Left cardiac atrium (tissue), 4 donors: Measurements from ENCODE around the gene TNFRSF18. TPM values are rescaled to one million over a fixed set of nuclear protein-coding genes. Genes with fewer than 3 reads are reported as not detected.

Source experiments
- ATAC-seq, 2 donors: fragments of 200-7000 bp; cut with Tn5 transposase; one replicate each; pipeline ENCODE4 v1.9.1; 2020; ENCODE audit warnings: mild to moderate bottlenecking in 2 of 2, moderate library complexity in 2 of 2
- DNase-seq: peaks from one replicate; pipeline ENCODE4 v3.0.0-alpha.2; 2020
- intact Hi-C, 2 donors: fragments of 100-400 bp; cut with DNase I; formaldehyde crosslinking; loops; one replicate each; pipeline versions ENCODE4 v1.14.1 to v1.15.1; 2022 to 2023
- total RNA-seq, 2 donors: library from RNA; stranded (reverse); fragmentation: NEBNext Ultra II Directional; extraction: Animal tissue kit (Norgen Biotek cat#: 25700); gene quantifications; one replicate each; pipeline ENCODE4 v1.2.1, GENCODE V29; 2021
- donor health status: DM: no; HTN: yes; CAD: no.
- donor health status: DM: no; HTN: yes; CAD: no; lungs with severe emphysema.
- donor health status: DM: yes; HTN: yes; CAD: no.
- donor health status: Dilated cardiomyopathy.

Gene TNFRSF18
- total RNA-seq, 2 donors from 2014 or later, result 0.44 TPM; not detected in 1

DNA sequence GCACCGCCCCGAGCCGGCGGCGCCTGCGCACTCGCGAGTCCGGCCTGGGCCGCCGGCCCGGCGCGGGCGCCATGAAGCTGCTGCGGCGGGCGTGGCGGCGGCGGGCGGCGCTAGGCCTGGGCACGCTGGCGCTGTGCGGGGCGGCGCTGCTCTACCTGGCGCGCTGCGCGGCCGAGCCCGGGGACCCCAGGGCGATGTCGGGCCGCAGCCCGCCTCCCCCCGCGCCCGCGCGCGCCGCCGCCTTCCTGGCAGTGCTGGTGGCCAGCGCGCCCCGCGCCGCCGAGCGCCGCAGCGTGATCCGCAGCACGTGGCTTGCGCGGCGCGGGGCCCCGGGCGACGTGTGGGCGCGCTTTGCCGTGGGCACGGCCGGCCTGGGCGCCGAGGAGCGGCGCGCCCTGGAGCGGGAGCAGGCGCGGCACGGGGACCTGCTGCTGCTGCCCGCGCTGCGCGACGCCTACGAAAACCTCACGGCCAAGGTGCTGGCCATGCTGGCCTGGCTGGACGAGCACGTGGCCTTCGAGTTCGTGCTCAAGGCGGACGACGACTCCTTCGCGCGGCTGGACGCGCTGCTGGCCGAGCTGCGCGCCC is 25.9 kb upstream of the TNFRSF18 start, which contains the start of gene B3GALT6:
Gene B3GALT6 (plus strand): TSS at position 30 of the 588 bp plus-strand sequence. CDS start 42 bp downstream, at position 72.
- DNase-seq (no peak), ATAC-seq (no peak)
- intact Hi-C loops, result loop anchor here in 1 of 2 donors (5.0 kb wide), 1 partner anchor 115 kb away; the partner anchor contains the start of gene C1orf159

GRCh38 chr1:1231400-1232207 is 25.2 kb upstream of the TNFRSF18 start, which contains the start of gene SDF4:
Gene SDF4 (minus strand): TSS chr1:1232001. CDS start chr1:1228772, 3,229 bp downstream.
- peak; percentile 96 to 97 for ATAC-seq
- DNase-seq, result peak; percentile 98
- intact Hi-C loops, result loop anchor here in 1 of 2 donors (5.0 kb wide), 1 partner anchor 114 kb away; the partner anchor contains the start of gene C1orf159

- intact Hi-C loops, result loop anchor here in 1 of 2 donors (5.0 kb wide), 1 partner anchor 114 kb away; the partner anchor contains the start of gene C1orf159
- DNase-seq (no peak), ATAC-seq (peak; percentile 1 to 2)
Observed at GRCh38 chr1:1230656-1231399, 24.4 kb upstream of the TNFRSF18 start.

GRCh38 chr1:1229770-1230169 is 23.4 kb upstream of the TNFRSF18 start:
- DNase-seq, result no peak
- intact Hi-C loops, result loop anchor here in 1 of 2 donors (5.0 kb wide), 1 partner anchor 112 kb away; the partner anchor contains the start of gene C1orf159
- ATAC-seq, result no peak

DNA sequence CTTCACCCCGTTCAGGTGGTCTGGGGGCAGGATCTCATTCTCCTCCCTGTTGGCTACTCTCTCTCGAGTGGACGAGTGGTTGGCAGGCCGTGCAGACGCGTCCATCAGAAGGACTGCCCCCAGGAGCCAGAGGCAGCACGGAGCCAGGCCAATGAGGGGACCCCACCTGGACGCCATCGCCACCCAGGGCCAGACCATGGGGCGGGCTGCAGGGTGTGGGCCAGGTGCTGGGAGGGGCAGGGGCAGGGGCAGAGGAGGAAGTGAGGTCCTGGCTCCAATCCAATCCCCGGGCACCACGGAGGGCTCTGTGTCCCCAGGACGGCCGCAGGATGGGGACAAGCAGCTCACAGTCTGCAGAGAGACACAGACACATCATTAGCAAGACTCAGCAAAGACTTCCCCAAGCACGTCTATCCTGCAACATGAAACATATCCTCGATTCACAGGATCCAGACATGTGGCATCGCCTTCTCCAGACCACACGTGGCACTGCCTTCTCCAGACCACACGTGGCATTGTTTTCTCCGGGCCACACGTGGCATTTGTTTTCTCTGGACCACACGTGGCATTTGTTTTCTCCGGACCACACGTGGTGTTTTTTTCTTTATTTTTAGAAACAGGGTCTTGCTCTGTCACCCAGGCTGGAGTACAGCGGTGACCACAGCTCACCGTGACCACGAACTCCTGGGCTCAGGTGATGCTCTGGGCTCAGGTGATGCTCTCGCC is 22.4 kb upstream of the TNFRSF18 start:
- no peak for DNase-seq
- intact Hi-C loops, result no loop called here
- no peak for ATAC-seq

- no peak for ATAC-seq
- intact Hi-C loops, result no loop called here
- no peak for DNase-seq
Observed at GRCh38 chr1:1228187-1228586, 21.8 kb upstream of the TNFRSF18 start.

DNA sequence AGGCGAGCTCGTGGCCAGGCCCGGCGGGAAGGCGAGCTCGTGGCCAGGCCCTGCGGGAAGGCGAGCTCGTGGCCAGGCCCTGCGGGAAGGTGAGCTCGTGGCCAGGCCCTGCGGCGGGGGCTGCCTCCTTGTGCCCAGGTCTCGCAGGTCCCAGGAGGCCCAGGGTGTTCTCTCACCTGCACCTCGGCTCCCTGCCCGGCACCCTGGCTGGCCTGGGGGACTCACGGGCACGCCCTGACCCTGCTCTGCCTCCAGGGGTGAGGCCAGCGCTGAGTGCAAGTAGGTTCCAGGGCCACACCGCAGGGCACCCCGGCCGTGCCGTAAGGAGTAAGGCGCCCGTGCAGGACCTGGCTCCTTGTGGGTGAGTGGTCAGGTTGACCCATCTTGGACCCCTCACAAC is 21.0 kb upstream of the TNFRSF18 start:
- intact Hi-C loops, result no loop called here

DNA sequence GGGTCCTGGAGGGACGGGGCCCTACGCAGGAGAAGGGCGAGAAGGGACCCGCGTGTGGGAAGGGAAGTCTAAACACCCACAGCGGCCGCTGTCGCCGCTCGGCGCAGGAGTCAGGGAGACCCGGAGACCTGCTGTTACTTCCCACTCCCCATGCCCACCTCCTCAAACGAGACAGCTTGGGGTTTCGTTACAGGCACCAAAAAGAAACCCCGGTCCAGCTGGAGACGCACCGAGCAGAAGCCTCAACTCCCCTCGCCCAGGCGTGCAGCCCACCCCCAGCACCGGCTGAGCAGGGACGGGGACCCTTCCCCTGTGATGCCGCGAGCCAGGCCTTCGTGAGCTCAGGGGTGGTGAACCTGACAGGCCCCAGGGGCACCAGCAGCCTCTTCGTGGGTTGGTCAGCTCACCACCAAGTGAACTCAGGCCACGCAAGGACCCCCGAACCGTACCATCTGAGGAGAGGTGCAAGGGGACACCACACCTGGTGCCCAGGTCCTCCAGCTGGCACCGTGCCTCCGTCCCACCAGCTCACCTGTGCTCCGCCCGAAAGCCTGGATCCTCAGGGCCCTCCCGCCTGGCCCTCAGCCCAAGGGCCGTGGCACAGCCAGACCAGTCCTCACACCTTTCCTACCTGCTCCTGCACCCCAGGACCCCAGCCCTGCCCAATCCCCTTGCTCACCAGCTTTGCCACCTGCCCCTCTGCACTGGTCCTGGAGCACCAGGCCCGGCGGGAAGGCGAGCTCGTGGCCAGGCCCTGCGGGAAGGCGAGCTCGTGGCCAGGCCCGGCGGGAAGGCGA is 20.4 kb upstream of the TNFRSF18 start:
- DNase-seq (no peak), ATAC-seq (no peak)
- intact Hi-C loops, result no loop called here

More for the DNA sequence above, 21.0 kb upstream of the TNFRSF18 start:
- DNase-seq (no peak), ATAC-seq (no peak)

GRCh38 chr1:1225913-1226312 is 19.5 kb upstream of the TNFRSF18 start:
- intact Hi-C loops, result no loop called here
- peak in 1 of 2 donors; percentile 42 for ATAC-seq
- DNase-seq, result no peak

GRCh38 chr1:1225238-1225845 is 18.9 kb upstream of the TNFRSF18 start:
- ATAC-seq (peak in 1 of 2 donors; percentile 18), DNase-seq (no peak)
- intact Hi-C loops, result no loop called here

DNA sequence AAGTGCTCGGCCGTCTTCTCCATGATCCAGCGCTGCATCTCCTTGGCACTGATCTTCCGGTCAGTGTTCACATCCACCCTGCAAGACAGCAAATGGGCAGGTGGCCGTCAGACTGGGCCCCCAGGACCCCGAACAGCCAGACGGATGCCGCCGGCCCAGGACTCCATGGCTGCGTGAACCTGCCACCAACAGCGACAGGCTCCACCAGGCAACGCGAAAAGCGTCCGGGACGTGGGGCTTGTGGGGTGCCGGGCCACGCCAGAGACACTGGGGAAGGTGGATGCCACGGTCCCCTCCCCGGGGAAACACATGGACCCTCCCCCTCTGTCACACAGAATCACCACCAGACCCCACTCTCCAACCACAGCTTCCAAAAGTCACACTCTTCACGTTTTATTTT is 17.5 kb upstream of the TNFRSF18 start:
- no peak for DNase-seq
- intact Hi-C loops, result no loop called here
- no peak for ATAC-seq

DNA sequence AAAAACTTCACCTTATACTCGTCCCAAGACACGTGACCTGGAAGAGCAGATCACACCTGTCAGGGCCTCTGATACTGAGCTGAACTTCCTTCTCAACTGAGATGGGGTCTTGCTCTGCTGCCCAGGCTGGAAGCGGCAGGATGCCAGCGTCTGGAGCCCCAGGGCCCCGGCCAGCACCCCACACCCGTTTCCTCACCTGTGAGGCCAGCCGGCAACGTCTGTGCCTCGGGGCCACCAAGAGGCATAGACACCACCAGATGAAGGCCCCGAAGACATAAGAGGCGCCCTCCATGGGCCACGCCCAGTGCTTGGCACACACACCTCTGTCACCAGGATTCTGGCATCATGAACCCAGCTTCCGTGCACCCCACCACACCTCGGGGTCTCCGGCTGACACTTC is 16.9 kb upstream of the TNFRSF18 start:
- DNase-seq, result no peak
- intact Hi-C loops, result no loop called here
- no peak for ATAC-seq

DNA sequence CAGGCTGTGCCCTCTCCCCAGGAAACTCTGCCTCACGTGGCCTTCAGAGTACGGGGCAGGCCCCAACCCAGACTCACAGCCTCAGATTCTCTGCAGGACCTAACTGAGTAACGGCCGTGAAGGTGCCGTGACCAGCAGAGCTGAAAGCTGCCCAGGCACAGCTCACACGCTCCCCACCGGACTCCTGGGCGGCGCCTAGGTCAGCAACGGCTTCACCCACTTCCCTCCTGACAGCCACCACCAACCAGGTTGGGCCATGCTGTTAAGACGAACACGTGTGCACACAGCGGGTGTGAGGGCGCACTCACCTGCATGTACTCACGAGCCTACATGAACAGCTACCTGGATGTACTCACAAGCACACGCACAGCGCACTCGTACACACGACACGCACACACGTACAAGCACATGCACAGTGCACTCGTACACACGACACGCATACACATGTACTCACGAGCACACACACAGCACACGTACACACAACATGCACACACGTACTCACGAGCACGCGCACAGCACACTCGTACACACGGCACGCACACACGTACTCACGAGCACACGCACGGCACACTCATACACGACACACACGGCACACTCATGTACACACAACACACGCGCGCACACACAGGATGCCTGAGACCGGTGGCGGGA is 16.3 kb upstream of the TNFRSF18 start:
- DNase-seq, result no peak
- no peak for ATAC-seq
- intact Hi-C loops, result no loop called here

DNA sequence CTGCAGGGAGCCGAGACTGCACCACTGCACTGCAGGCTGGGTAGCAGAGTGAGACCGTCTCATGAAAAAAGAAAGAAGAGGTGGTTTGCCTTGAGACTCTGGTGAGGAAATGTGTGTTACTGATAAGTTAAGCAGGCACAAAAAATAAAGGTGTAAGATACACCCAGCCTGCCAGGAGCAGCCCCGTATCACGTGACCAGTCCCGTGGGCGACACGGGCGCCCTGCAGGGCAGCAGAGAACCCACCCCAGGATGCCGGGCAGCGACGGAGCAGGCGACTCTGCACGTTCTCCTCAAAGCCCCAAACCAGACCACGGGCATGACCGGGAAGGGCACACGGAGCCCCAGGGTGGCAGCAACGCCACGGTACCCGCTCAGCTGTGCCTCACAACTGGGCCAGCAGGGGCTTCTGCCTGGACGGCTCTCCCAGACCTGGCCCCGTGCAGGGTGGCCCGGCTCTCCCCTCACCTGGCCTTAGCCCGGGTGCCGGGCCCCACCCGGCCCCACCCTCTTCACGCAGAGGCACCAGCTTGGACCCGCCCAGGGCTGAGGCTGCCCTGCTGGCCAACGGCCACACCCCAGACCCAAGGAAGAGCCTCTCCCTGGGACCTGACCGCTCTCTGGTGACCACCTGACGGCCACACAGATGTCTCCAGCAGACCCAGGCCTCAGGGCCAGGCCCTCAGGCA is 15.6 kb upstream of the TNFRSF18 start:
- peak in 1 of 2 donors; percentile 9 for ATAC-seq
- intact Hi-C loops, result no loop called here
- DNase-seq, result no peak

- DNase-seq (no peak), ATAC-seq (no peak)
- intact Hi-C loops, result no loop called here
Observed at GRCh38 chr1:1220197-1220596, 13.8 kb upstream of the TNFRSF18 start.

GRCh38 chr1:1219341-1219740 is 12.9 kb upstream of the TNFRSF18 start:
- DNase-seq, result no peak
- intact Hi-C loops, result no loop called here
- ATAC-seq, result no peak
